WI38 (cell line): ENCODE results near the gene SIPA1L2.

Experiments used
- H3K4me3 ChIP-seq: 2 replicates; pipeline ENCODE4 v1.5.1; 2011; ENCODE audit warnings: low read depth, mild to moderate bottlenecking, control low read depth, low read length
- TF ChIP-seq, protein P1 (sequence below): IDR thresholded peaks from 2 replicates; pipeline ENCODE4 v1.5.1; 2012; ENCODE audit warnings: low read depth, mild to moderate bottlenecking, control low read depth, low read length

SIPA1L2 gene

DNA sequence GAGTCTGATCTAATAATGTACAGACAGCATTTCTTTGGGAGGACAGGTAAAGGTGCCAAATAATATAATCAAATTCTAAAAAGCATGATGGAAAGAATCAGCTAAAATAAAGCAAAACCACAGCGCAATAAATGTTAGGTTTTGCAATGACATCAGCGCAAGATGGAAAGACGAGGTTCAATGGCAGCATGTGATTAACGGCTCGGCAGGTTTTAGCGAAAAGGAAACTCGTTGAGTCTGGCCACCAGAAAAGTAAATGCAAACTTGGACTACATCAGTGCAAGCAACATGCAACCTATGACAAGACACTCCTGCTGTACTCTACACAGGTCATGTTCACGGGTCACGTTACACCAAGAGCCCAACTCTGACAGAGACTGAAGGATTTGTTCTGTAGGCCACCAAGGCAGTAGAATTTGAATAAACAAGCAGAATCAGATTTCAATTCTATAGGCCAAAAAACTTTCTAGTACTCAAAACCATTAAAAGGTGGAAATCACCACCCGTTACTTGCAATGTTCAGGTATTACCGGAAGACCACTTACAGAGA is 4.5 kb downstream of the SIPA1L2 start:
- no peak overlapping the region for H3K4me3 ChIP-seq
- TF ChIP-seq, protein P1, sequence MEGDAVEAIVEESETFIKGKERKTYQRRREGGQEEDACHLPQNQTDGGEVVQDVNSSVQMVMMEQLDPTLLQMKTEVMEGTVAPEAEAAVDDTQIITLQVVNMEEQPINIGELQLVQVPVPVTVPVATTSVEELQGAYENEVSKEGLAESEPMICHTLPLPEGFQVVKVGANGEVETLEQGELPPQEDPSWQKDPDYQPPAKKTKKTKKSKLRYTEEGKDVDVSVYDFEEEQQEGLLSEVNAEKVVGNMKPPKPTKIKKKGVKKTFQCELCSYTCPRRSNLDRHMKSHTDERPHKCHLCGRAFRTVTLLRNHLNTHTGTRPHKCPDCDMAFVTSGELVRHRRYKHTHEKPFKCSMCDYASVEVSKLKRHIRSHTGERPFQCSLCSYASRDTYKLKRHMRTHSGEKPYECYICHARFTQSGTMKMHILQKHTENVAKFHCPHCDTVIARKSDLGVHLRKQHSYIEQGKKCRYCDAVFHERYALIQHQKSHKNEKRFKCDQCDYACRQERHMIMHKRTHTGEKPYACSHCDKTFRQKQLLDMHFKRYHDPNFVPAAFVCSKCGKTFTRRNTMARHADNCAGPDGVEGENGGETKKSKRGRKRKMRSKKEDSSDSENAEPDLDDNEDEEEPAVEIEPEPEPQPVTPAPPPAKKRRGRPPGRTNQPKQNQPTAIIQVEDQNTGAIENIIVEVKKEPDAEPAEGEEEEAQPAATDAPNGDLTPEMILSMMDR, result no peak

DNA sequence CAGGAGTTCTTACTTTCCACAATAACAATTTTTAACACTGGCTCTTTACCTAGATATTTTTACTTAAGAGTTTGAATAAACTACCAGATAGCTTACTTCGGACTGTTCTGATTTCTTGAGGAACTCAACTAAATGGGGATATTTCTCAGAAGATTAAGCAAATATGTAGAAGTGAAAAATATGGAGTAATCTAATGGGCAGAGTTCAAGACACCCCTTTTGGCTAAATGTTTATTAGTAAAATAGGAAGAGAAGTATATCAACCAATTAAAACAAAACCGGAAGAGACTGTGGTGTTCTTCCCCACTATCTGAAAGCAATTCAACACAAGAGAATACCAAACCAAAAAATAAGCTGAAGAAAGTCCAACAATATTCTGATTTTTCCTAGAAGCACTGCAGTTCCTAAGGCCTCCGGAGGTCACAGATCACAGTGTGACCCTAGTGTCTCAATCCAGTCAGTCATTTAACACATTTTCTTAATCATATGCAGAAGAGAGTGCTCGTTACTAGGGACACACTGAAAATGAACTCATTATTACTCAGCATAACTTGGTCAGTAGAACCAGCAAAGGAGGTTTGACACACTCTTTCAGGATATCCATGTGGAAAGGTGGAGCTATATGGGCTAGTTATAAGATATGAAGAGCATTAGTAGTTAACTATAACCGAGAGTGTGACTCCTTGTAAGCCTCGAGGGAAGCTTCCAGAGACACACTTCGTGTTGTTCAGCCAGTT is 5.2 kb downstream of the SIPA1L2 start:
- H3K4me3 ChIP-seq, result no peak overlapping the region
- TF ChIP-seq, protein P1, result no peak

GRCh38 chr1:232622981-232623380 is 7.0 kb downstream of the SIPA1L2 start:
- TF ChIP-seq, protein P1, result no peak
- H3K4me3 ChIP-seq, result no peak overlapping the region

GRCh38 chr1:232622378-232622777 is 7.6 kb downstream of the SIPA1L2 start:
- no peak overlapping the region for H3K4me3 ChIP-seq
- TF ChIP-seq, protein P1, result no peak

DNA sequence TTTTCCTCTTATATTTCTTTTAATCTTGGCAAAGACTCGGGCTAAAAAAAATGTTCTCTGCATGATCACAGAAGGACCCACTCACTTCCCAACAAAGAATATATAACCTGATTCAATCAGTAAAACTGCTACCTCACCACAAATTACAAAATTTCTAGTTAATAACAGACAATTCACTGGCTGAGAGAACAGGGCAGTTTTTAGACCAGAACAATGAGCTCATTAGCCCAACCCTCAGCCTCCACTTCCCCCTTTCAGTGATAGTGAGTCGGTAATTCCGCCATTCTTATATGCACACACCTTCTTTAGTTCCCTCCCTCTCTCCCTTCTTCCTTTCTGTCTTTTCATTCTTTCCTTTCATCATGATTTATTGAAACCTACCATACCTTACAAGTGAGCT is 8.9 kb downstream of the SIPA1L2 start:
- H3K4me3 ChIP-seq, result no peak overlapping the region
- TF ChIP-seq, protein P1, result no peak

GRCh38 chr1:232620356-232620969 is 9.5 kb downstream of the SIPA1L2 start:
- TF ChIP-seq, protein P1, result no peak
- H3K4me3 ChIP-seq, result no peak overlapping the region

- TF ChIP-seq, protein P1, result no peak
Measured at GRCh38 chr1:232617237-232617636, 12.7 kb downstream of the SIPA1L2 start.

More at GRCh38 chr1:232617237-232617636, 12.7 kb downstream of the SIPA1L2 start:
- H3K4me3 ChIP-seq, result no peak overlapping the region
